K562 (cell line): Measurements from ENCODE around the gene CROT. TPM values are rescaled to one million over a fixed set of nuclear protein-coding genes. Genes with fewer than 3 reads are reported as not detected.

Source experiments
- ELF2 ChIP-seq: fragments of 250-450 bp; sonication (Bioruptor Pico); IDR thresholded peaks from 2 replicates; pipeline ENCODE4 v1.5.0; 2021; ENCODE audit warnings: mild to moderate bottlenecking
- FOXO4 ChIP-seq: fragments of 450-650 bp; formaldehyde crosslinking; IDR thresholded peaks from 2 replicates; pipeline ENCODE4 v1.4.0; 2020; ENCODE audit warnings: mild to moderate bottlenecking, moderate library complexity
- NCOR1 ChIP-seq: fragments of 450-650 bp; IDR thresholded peaks from 2 replicates; pipeline ENCODE4 v1.6.1; 2016; ENCODE audit warnings: mild to moderate bottlenecking, moderate library complexity
- POLR2AphosphoS5 ChIP-seq: IDR thresholded peaks from 2 replicates; pipeline ENCODE4 v1.6.1; 2011; ENCODE audit warnings: mild to moderate bottlenecking, low read depth, low read length, moderate library complexity; ENCODE audit not compliant: control insufficient read depth, insufficient read depth
- PRDM10 ChIP-seq: fragments of 450-650 bp; IDR thresholded peaks from 2 replicates; pipeline ENCODE4 v1.6.1; 2018; ENCODE audit not compliant: partially characterized antibody
- polyA plus RNA-seq, 8 experiments: library from polyadenylated mRNA; depleted of rRNA in 4 of 8; stranded (reverse) in 5 of 8; unstranded in 3 of 8; fragments of >200 nt; fragmentation: Nextera tagmentation in 2 of 8; fragmentation: Illumina TruSeq in 1 of 8; extraction: Ambion mirVana in 2 of 8; extraction: Trizol in 1 of 8; gene quantifications; 2 replicates each; pipeline versions ENCODE4 v1.2.1 to v1.2.3, GENCODE V29; 2011 to 2014; ENCODE audit warnings: inconsistent platforms in 1 of 8, missing spikeins in 1 of 8
- total RNA-seq, 7 experiments: library from RNA; depleted of rRNA in 6 of 7; stranded (reverse); fragments of >200 nt in 6 of 7; fragmentation: Illumina TruSeq in 2 of 7; extraction: Trizol in 2 of 7; gene quantifications; 2 replicates each; pipeline versions ENCODE4 v1.2.1 to v1.2.3, GENCODE V29; 2011 to 2021; ENCODE audit warnings: low replicate concordance in 1 of 7
- TF ChIP-seq, protein P1 (sequence below): fragments of 200-800 bp; sonication (Bioruptor generic); IDR thresholded peaks from 2 replicates; pipeline ENCODE4 v1.6.1; 2016; ENCODE audit warnings: missing genetic modification characterization, missing compliant biosample characterization
- TF ChIP-seq, protein P2 (sequence below), 2 experiments: fragments of 450-650 bp in 1 of 2; sonication (generic) in 1 of 2; formaldehyde crosslinking in 1 of 2; IDR thresholded peaks; 2 replicates each; pipeline versions ENCODE4 v1.7.1 to v1.9.0; 2016 to 2022; ENCODE audit warnings: inconsistent platforms in 1 of 2, mild to moderate bottlenecking in 1 of 2, missing genetic modification reagents in 1 of 2

Gene CROT
- total and polyA plus RNA-seq, 9 of the 15 experiments (the other 6 are each of a cell fraction or from before 2014, with no cell fraction given), result 2.5 to 8.1 (median 5.1) TPM

GRCh38 chr7:87330942-87331341 is 14.5 kb upstream of the CROT start (continued):
- TF ChIP-seq, protein P1, sequence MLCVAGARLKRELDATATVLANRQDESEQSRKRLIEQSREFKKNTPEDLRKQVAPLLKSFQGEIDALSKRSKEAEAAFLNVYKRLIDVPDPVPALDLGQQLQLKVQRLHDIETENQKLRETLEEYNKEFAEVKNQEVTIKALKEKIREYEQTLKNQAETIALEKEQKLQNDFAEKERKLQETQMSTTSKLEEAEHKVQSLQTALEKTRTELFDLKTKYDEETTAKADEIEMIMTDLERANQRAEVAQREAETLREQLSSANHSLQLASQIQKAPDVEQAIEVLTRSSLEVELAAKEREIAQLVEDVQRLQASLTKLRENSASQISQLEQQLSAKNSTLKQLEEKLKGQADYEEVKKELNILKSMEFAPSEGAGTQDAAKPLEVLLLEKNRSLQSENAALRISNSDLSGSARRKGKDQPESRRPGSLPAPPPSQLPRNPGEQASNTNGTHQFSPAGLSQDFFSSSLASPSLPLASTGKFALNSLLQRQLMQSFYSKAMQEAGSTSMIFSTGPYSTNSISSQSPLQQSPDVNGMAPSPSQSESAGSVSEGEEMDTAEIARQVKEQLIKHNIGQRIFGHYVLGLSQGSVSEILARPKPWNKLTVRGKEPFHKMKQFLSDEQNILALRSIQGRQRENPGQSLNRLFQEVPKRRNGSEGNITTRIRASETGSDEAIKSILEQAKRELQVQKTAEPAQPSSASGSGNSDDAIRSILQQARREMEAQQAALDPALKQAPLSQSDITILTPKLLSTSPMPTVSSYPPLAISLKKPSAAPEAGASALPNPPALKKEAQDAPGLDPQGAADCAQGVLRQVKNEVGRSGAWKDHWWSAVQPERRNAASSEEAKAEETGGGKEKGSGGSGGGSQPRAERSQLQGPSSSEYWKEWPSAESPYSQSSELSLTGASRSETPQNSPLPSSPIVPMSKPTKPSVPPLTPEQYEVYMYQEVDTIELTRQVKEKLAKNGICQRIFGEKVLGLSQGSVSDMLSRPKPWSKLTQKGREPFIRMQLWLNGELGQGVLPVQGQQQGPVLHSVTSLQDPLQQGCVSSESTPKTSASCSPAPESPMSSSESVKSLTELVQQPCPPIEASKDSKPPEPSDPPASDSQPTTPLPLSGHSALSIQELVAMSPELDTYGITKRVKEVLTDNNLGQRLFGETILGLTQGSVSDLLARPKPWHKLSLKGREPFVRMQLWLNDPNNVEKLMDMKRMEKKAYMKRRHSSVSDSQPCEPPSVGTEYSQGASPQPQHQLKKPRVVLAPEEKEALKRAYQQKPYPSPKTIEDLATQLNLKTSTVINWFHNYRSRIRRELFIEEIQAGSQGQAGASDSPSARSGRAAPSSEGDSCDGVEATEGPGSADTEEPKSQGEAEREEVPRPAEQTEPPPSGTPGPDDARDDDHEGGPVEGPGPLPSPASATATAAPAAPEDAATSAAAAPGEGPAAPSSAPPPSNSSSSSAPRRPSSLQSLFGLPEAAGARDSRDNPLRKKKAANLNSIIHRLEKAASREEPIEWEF (CRISPR knock-in tag), result no peak
- TF ChIP-seq, protein P2, sequence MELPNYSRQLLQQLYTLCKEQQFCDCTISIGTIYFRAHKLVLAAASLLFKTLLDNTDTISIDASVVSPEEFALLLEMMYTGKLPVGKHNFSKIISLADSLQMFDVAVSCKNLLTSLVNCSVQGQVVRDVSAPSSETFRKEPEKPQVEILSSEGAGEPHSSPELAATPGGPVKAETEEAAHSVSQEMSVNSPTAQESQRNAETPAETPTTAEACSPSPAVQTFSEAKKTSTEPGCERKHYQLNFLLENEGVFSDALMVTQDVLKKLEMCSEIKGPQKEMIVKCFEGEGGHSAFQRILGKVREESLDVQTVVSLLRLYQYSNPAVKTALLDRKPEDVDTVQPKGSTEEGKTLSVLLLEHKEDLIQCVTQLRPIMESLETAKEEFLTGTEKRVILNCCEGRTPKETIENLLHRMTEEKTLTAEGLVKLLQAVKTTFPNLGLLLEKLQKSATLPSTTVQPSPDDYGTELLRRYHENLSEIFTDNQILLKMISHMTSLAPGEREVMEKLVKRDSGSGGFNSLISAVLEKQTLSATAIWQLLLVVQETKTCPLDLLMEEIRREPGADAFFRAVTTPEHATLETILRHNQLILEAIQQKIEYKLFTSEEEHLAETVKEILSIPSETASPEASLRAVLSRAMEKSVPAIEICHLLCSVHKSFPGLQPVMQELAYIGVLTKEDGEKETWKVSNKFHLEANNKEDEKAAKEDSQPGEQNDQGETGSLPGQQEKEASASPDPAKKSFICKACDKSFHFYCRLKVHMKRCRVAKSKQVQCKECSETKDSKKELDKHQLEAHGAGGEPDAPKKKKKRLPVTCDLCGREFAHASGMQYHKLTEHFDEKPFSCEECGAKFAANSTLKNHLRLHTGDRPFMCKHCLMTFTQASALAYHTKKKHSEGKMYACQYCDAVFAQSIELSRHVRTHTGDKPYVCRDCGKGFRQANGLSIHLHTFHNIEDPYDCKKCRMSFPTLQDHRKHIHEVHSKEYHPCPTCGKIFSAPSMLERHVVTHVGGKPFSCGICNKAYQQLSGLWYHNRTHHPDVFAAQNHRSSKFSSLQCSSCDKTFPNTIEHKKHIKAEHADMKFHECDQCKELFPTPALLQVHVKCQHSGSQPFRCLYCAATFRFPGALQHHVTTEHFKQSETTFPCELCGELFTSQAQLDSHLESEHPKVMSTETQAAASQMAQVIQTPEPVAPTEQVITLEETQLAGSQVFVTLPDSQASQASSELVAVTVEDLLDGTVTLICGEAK (IDR thresholded peaks at IDR 0.05), result no peak
- TF ChIP-seq, protein P2 (CRISPR knock-in tag; IDR thresholded peaks at IDR 0.05), result no peak
- TF ChIP-seq POLR2AphosphoS5 (peak; percentile 89), PRDM10 (peak; percentile 97), FOXO4 (CRISPR knock-in tag) (peak; percentile 85), ELF2 (CRISPR knock-in tag) (peak; percentile 76; the same call in 1 of the 2 replicates), NCOR1 (peak; percentile 94)
